ENCODE results near the gene APRT.

- TF ChIP-seq CTCF (IDR thresholded peaks at IDR 0.05) (no peak), POLR2A (IDR thresholded peaks at IDR 0.05) (no peak)
These were observed 26.1 kb upstream of the APRT start for GRCh38 chr16:88837806-88838205.
